PC-9 (cell line): ENCODE measurements around the gene TECTB. TPM values are rescaled to one million over a fixed set of nuclear protein-coding genes. Genes with fewer than 3 reads are reported as not detected.

Source experiments
- BruUV-seq: library from RNA; stranded (reverse); fragments of 400-500 nt; replicated peaks from 2 replicates; lab custom pipeline; 2021; lab: Mats Ljungman, UMichigan
- CTCF ChIA-PET: fragments of 300-600 bp; sonication (Branson Sonifier 250); formaldehyde crosslinking; loops from one replicate; lab custom pipeline; 2022; ENCODE audit warnings: antibody characterized with exemption; lab: Charles Lee
- POLR2A ChIA-PET: fragments of 300-600 bp; sonication (Branson Sonifier 250); formaldehyde crosslinking; loops from one replicate; lab custom pipeline; 2022; ENCODE audit warnings: antibody characterized with exemption; ENCODE audit not compliant: unreplicated experiment; lab: Charles Lee
- DNase-seq, 2 experiments: peaks; one replicate each; pipeline versions ENCODE4 v3.0.0 to v3.0.0-alpha.2; 2015 to 2022; ENCODE audit warnings: mixed read lengths in 1 of 2
- H2AFZ ChIP-seq: fragments of 200-600 bp; sonication (generic); 2 replicates; pipeline ENCODE4 v1.8.1; 2017; ENCODE audit warnings: antibody characterized with exemption
- H3F3A ChIP-seq: fragments of 200-600 bp; sonication (generic); 2 replicates; pipeline ENCODE4 v1.8.1; 2017; ENCODE audit warnings: antibody characterized with exemption, mild to moderate bottlenecking, low read depth; ENCODE audit not compliant: insufficient read depth
- H3K27ac ChIP-seq: fragments of 200-600 bp; sonication (generic); 2 replicates; pipeline ENCODE4 v1.6.1; 2016; ENCODE audit warnings: mixed run types
- H3K27me3 ChIP-seq: fragments of 200-600 bp; sonication (generic); 2 replicates; pipeline ENCODE4 v1.6.1; 2016; ENCODE audit warnings: low read depth, mixed run types; ENCODE audit not compliant: insufficient read depth
- H3K36me3 ChIP-seq: fragments of 200-600 bp; sonication (generic); 2 replicates; pipeline ENCODE4 v1.6.1; 2016; ENCODE audit warnings: low read depth, mixed run types
- H3K4me1 ChIP-seq: fragments of 200-600 bp; sonication (generic); replicated peaks from 2 replicates; pipeline ENCODE4 v1.6.1; 2016; ENCODE audit warnings: mixed run types; ENCODE audit not compliant: insufficient read depth
- H3K4me2 ChIP-seq: fragments of 200-600 bp; sonication (generic); 2 replicates; pipeline ENCODE4 v1.6.1; 2017; ENCODE audit warnings: mixed run types
- H3K4me3 ChIP-seq: fragments of 200-600 bp; sonication (generic); 2 replicates; pipeline ENCODE4 v1.6.1; 2016; ENCODE audit warnings: mixed run types
- H3K79me2 ChIP-seq: fragments of 200-600 bp; sonication (generic); 2 replicates; pipeline ENCODE4 v1.6.1; 2017; ENCODE audit warnings: low read depth, mixed run types
- H3K9me2 ChIP-seq: fragments of 200-600 bp; sonication (generic); 2 replicates; pipeline ENCODE4 v1.8.1; 2017; ENCODE audit warnings: mild to moderate bottlenecking; ENCODE audit not compliant: insufficient read depth
- H3K9me3 ChIP-seq: fragments of 200-600 bp; sonication (generic); 2 replicates; pipeline ENCODE4 v1.8.1; 2016; ENCODE audit warnings: low read depth; ENCODE audit not compliant: insufficient read depth
- H4K20me1 ChIP-seq: fragments of 200-600 bp; sonication (generic); 2 replicates; pipeline ENCODE4 v1.8.1; 2017; ENCODE audit not compliant: insufficient read depth
- CTCF ChIP-seq: fragments of 200-600 bp; sonication (generic); conservative IDR thresholded peaks from 2 replicates; pipeline ENCODE4 v1.6.1; 2017; ENCODE audit warnings: mixed run types, antibody characterized with exemption, mild to moderate bottlenecking, moderate library complexity
- EZH2 ChIP-seq: fragments of 200-600 bp; sonication (generic); IDR thresholded peaks from 2 replicates; pipeline ENCODE4 v1.8.0; 2017; ENCODE audit warnings: antibody characterized with exemption, low read depth
- intact Hi-C: fragments of 100-400 bp; cut with micrococcal nuclease; formaldehyde crosslinking; loops from one replicate; pipeline ENCODE4 v1.10.0; 2022; ENCODE audit not compliant: unreplicated experiment
- total RNA-seq: library from RNA; stranded (reverse); gene quantifications from 2 replicates; pipeline ENCODE4 v1.2.3, GENCODE V29; 2021

TECTB gene
- total RNA-seq, 1 experiment from 2014 or later: not detected

GRCh38 chr10:112286837-112287818 is 3.9 kb downstream of the TECTB start:
- no TSS peak for BruUV-seq
- H3K4me3 ChIP-seq: no peak overlapping the region
- H3K36me3 ChIP-seq: no peaks in the 10 kb centered on the region
- H2AFZ ChIP-seq: no peak overlapping the region
- intact Hi-C loops: no loop called here
- no peak overlapping the region for H3K27ac ChIP-seq
- H3K9me2 ChIP-seq: no peaks in the 10 kb centered on the region
- ChIA-PET POLR2A (no interaction called here), CTCF (no interaction called here)
- DNase-seq: no peak
- H3K9me3 ChIP-seq: no peaks in the 10 kb centered on the region
- TF ChIP-seq CTCF (no peak), EZH2 (no peak)
- no peaks in the 10 kb centered on the region for H4K20me1 ChIP-seq
- no peaks in the 10 kb centered on the region for H3K79me2 ChIP-seq
- no peaks in the 10 kb centered on the region; the same call in 1 of the 2 replicates for H3K27me3 ChIP-seq
- no peak overlapping the region for H3K4me2 ChIP-seq
- H3K4me1 ChIP-seq: no peaks in the 10 kb centered on the region
- H3F3A ChIP-seq: no peaks in the 10 kb centered on the region

- TF ChIP-seq EZH2 (no peak), CTCF (no peak)
- ChIA-PET POLR2A (no interaction called here), CTCF (no interaction called here)
These were observed 4.6 kb downstream of the TECTB start for GRCh38 chr10:112287844-112288243.

GRCh38 chr10:112288486-112288885 is 5.3 kb downstream of the TECTB start:
- Histone ChIP-seq H4K20me1 (no peaks in the 10 kb centered on the region), H3K79me2 (no peaks in the 10 kb centered on the region), H3F3A (no peaks in the 10 kb centered on the region), H3K4me2 (no peak overlapping the region), H3K4me1 (no peaks in the 10 kb centered on the region), H3K4me3 (no peak overlapping the region), H3K27me3 (no peaks in the 10 kb centered on the region; the same call in 1 of the 2 replicates), H2AFZ (no peak overlapping the region), H3K27ac (no peak overlapping the region), H3K9me2 (no peaks in the 10 kb centered on the region), H3K9me3 (no peaks in the 10 kb centered on the region), H3K36me3 (no peaks in the 10 kb centered on the region)
- POLR2A ChIA-PET: no interaction called here
- intact Hi-C loops: no loop called here
- BruUV-seq: no TSS peak
- CTCF ChIA-PET: no interaction called here
- no peak for DNase-seq
- TF ChIP-seq CTCF: no peak
- no peak for TF ChIP-seq EZH2

More at GRCh38 chr10:112287844-112288243, 4.6 kb downstream of the TECTB start:
- H2AFZ ChIP-seq: no peak overlapping the region
- intact Hi-C loops: no loop called here
- no peaks in the 10 kb centered on the region for H3K79me2 ChIP-seq
- no peak overlapping the region for H3K27ac ChIP-seq
- no peak overlapping the region for H3K4me3 ChIP-seq
- no peaks in the 10 kb centered on the region; the same call in 1 of the 2 replicates for H3K27me3 ChIP-seq
- no peaks in the 10 kb centered on the region for H3K9me3 ChIP-seq
- H3K9me2 ChIP-seq: no peaks in the 10 kb centered on the region
- H3K4me2 ChIP-seq: no peak overlapping the region
- DNase-seq: no peak
- H3K4me1 ChIP-seq: no peaks in the 10 kb centered on the region
- no peaks in the 10 kb centered on the region for H3K36me3 ChIP-seq
- no TSS peak for BruUV-seq
- H3F3A ChIP-seq: no peaks in the 10 kb centered on the region
- H4K20me1 ChIP-seq: no peaks in the 10 kb centered on the region
